Neuronal stem cell (in vitro differentiated cells): ENCODE measurements around the gene CMKLR1.

Experiments used
- DNase-seq: peaks from one replicate; pipeline ENCODE4 v3.0.0-alpha.2; 2013; ENCODE audit warnings: low spot score
- H2AFZ ChIP-seq: one replicate; pipeline ENCODE4 v1.6.1; 2013; ENCODE audit warnings: mild to moderate bottlenecking, low read length, inconsistent platforms
- H2AK5ac ChIP-seq: 2 replicates; pipeline ENCODE4 v1.6.1; 2013; ENCODE audit warnings: low read depth, mild to moderate bottlenecking, inconsistent platforms, low read length, moderate library complexity, mixed read lengths
- H2BK120ac ChIP-seq: 2 replicates; pipeline ENCODE4 v1.6.1; 2013; ENCODE audit warnings: low read depth, mild to moderate bottlenecking, inconsistent platforms, low read length, moderate library complexity, mixed read lengths
- H2BK12ac ChIP-seq: one replicate; pipeline ENCODE4 v1.6.1; 2013; ENCODE audit warnings: low read length, inconsistent platforms
- H2BK15ac ChIP-seq: 2 replicates; pipeline ENCODE4 v1.6.1; 2013; ENCODE audit warnings: mild to moderate bottlenecking, low read length, inconsistent platforms, mixed read lengths
- H2BK5ac ChIP-seq: one replicate; pipeline ENCODE4 v1.6.1; 2013; ENCODE audit warnings: inconsistent platforms, mild to moderate bottlenecking, low read length, moderate library complexity
- H3K14ac ChIP-seq: one replicate; pipeline ENCODE4 v1.6.1; 2013; ENCODE audit warnings: low read length, inconsistent platforms
- H3K18ac ChIP-seq: 2 replicates; pipeline ENCODE4 v1.6.1; 2013; ENCODE audit warnings: low read length, inconsistent platforms
- H3K23ac ChIP-seq: 2 replicates; pipeline ENCODE4 v1.6.1; 2013; ENCODE audit warnings: low read depth, mild to moderate bottlenecking, mixed read lengths, low read length, inconsistent platforms; ENCODE audit not compliant: poor library complexity
- H3K27ac ChIP-seq: replicated peaks from 3 replicates; pipeline ENCODE4 v1.5.1; 2013; ENCODE audit warnings: low read length, inconsistent platforms
- H3K27me3 ChIP-seq, 3 experiments: 2 replicates each; pipeline ENCODE4 v1.6.1; 2013; ENCODE audit warnings: low read length in 3 of 3, mild to moderate bottlenecking in 2 of 3, inconsistent platforms in 1 of 3, low read depth in 1 of 3, mixed read lengths in 1 of 3, moderate library complexity in 1 of 3; ENCODE audit not compliant: control insufficient read depth in 3 of 3, insufficient read depth in 3 of 3
- H3K36me3 ChIP-seq, 2 donors: replicated peaks in 1 of 2; 2 replicates each; pipeline ENCODE4 v1.6.1; 2013; ENCODE audit warnings: low read length in 2 of 2; ENCODE audit not compliant: control insufficient read depth in 2 of 2, insufficient read depth in 2 of 2
- H3K4ac ChIP-seq: 2 replicates; pipeline ENCODE4 v1.6.1; 2013; ENCODE audit warnings: inconsistent platforms, mild to moderate bottlenecking, low read length, moderate library complexity
- H3K4me1 ChIP-seq, 2 donors: 1 replicate in 1 of 2; 2 replicates in 1 of 2; pipeline ENCODE4 v1.6.1; 2013; ENCODE audit warnings: low read length in 2 of 2, low read depth in 1 of 2; ENCODE audit not compliant: control insufficient read depth in 2 of 2, insufficient read depth in 1 of 2
- H3K4me2 ChIP-seq: one replicate; pipeline ENCODE4 v1.6.1; 2013; ENCODE audit warnings: mild to moderate bottlenecking, low read length, inconsistent platforms; ENCODE audit not compliant: insufficient read depth, poor library complexity, severe bottlenecking
- H3K4me3 ChIP-seq, 2 donors: 2 replicates each; pipeline ENCODE4 v1.5.1; 2013; ENCODE audit warnings: low read length in 2 of 2, mild to moderate bottlenecking in 2 of 2, inconsistent platforms in 1 of 2, moderate library complexity in 1 of 2
- H3K79me1 ChIP-seq: one replicate; pipeline ENCODE4 v1.6.1; 2013; ENCODE audit warnings: low read depth, mild to moderate bottlenecking, inconsistent platforms, low read length, moderate library complexity
- H3K9ac ChIP-seq: one replicate; pipeline ENCODE4 v1.6.1; 2013; ENCODE audit warnings: mild to moderate bottlenecking, low read depth, low read length, inconsistent platforms; ENCODE audit not compliant: poor library complexity
- H3K9me3 ChIP-seq, 2 donors: replicated peaks in 1 of 2; 2 replicates each; pipeline versions ENCODE3 to v1.6.1; 2013; ENCODE audit warnings: low read length in 2 of 2, mild to moderate bottlenecking in 2 of 2, inconsistent platforms in 1 of 2, low read depth in 1 of 2, mixed read lengths in 1 of 2, moderate library complexity in 1 of 2; ENCODE audit not compliant: control insufficient read depth in 2 of 2, insufficient read depth in 1 of 2
- H4K8ac ChIP-seq: one replicate; pipeline ENCODE4 v1.6.1; 2013; ENCODE audit warnings: low read depth, mild to moderate bottlenecking, inconsistent platforms, low read length, moderate library complexity
- H4K91ac ChIP-seq: one replicate; pipeline ENCODE4 v1.6.1; 2013; ENCODE audit warnings: low read length, low read depth, mild to moderate bottlenecking, inconsistent platforms; ENCODE audit not compliant: poor library complexity
- WGBS, 2 donors: extraction: QIAGEN DNeasy Blood & Tissue Kit; methylation state at CpG; one replicate each; pipeline ENCODE4 v1.1.7; 2013; ENCODE audit warnings: missing lambda C conversion rate in 2 of 2, mixed read lengths in 1 of 2; ENCODE audit not compliant: insufficient read length in 2 of 2, insufficient replicate concordance in 1 of 2; ENCODE audit errors: extremely low coverage in 2 of 2; 5-methylcytosine and 5-hydroxymethylcytosine counted together

CMKLR1 gene

DNA sequence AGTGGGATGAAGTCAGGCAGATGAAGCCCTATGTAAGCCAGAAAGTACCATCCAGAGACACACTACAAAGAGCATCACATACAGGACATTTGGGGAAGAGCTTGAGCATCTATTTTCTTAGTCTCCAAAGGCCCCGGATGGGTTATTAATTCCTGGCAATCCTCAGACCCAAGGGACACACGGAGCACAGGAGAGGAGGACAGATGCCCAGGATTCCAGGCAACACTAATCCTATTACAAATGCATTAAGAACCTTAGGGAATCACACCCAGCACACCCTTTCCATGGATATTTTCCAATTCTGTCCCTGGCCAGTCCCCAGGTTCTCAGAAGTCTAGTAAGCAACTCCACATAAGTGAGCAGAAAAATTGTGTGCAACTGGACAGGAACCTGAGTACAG lies 65.9 kb downstream of the CMKLR1 start:
- Histone ChIP-seq H3K27ac (no peak overlapping the region), H3K4me1 (peaks cover 4 to 6% of the 10 kb centered on the region in 2 donors), H4K91ac (no peak overlapping the region), H2AK5ac (no peak overlapping the region), H3K18ac (no peak overlapping the region), H3K4me3 (no peak overlapping the region), H4K8ac (no peak overlapping the region), H3K4ac (no peak overlapping the region), H2BK15ac (no peak overlapping the region), H3K79me1 (no peaks in the 10 kb centered on the region), H3K23ac (no peak overlapping the region), H3K9ac (no peak overlapping the region), H2BK5ac (no peak overlapping the region), H3K4me2 (no peak overlapping the region), H2BK120ac (no peak overlapping the region), H3K27me3 (peaks cover 0 to 6% (median 0%) of the 10 kb centered on the region in 3 experiments), H3K9me3 (peaks cover 0 to 2% of the 10 kb centered on the region in 2 donors), H3K14ac (no peak overlapping the region), H2AFZ (no peak overlapping the region), H2BK12ac (no peak overlapping the region), H3K36me3 (no peaks in the 10 kb centered on the region)
- DNase-seq: no peak
- no CpG with 5 or more reads among the region's 2 CpGs for WGBS, 2 donors

DNA sequence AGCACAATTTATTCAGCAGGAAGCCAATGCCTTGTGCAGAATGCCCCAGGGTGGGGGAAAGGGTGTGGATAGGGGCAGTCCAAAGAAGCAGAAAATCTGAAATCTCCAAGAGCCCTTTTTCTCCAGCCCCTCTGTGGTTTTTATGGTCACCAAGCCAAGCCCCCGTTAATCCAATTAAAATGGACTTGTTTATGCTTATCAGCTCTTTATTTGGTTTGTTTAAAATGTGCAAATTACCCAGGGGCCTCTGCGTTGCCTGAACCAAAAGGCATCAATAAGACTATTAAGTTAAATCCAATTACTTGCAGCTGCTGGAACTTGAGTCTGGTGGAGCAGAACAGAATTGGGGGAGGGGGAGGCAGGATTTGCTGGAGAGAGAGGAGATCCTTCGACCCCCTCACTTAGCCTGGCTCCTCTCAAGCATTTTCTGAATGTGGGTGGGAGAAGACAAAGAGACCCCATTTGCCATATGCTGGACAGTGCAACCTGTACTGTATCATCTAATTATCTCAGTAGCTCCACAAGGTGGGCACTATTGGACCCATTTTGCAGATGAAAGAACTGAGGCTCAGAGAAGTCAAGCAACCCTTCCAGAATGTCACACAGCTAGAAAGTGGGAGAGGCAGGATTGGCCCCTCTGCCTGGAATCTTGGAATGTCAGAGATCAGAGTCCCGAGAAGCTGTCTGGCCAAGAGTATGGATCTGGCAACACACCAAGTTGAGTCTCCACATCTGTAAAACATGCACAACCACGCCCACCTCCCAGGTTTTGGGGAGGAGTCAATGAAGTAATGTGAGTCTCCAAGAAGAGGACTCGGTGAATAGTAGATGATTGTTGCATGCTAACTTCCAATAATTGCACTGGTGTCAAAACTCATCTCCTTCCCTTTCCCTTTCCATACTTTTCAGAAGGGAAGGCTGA lies 66.9 kb downstream of the CMKLR1 start:
- H3K4me2 ChIP-seq: no peak overlapping the region
- no peaks in the 10 kb centered on the region for H3K36me3 ChIP-seq
- DNase-seq: no peak
- no peak overlapping the region for H3K4ac ChIP-seq
- no peak overlapping the region for H2BK15ac ChIP-seq
- H2AFZ ChIP-seq: no peak overlapping the region
- H3K9ac ChIP-seq: no peak overlapping the region
- no peak overlapping the region for H2BK120ac ChIP-seq
- no peak overlapping the region for H3K18ac ChIP-seq
- no peak overlapping the region for H2BK12ac ChIP-seq
- no peak overlapping the region for H2AK5ac ChIP-seq
- H3K9me3 ChIP-seq: peaks cover 0 to 2% of the 10 kb centered on the region in 2 donors
- WGBS, 2 donors: no CpG with 5 or more reads among the region's 6 CpGs
- no peak overlapping the region for H2BK5ac ChIP-seq
- H3K23ac ChIP-seq: no peak overlapping the region
- H3K79me1 ChIP-seq: no peaks in the 10 kb centered on the region
- peaks cover 4 to 6% of the 10 kb centered on the region in 2 donors for H3K4me1 ChIP-seq
- peaks cover 0 to 6% (median 0%) of the 10 kb centered on the region in 3 experiments for H3K27me3 ChIP-seq
- H4K8ac ChIP-seq: no peak overlapping the region
- H3K27ac ChIP-seq: no peak overlapping the region
- H4K91ac ChIP-seq: no peak overlapping the region
- no peak overlapping the region for H3K14ac ChIP-seq
- H3K4me3 ChIP-seq: no peak overlapping the region

DNA sequence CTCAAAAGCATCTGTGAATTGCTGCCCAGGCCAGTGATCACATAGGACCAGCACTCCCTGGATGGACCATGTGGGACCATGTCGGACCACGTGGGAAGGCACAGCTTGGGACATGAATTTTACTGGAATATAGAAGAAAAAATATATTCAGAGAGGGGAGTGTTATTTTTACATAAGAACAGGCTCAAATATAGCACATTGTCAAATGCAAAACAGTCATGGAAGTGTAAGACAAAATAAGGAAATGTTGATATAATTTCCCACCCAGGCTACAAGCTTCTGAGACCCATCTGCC lies 68.3 kb downstream of the CMKLR1 start:
- Histone ChIP-seq H3K4me2 (no peak overlapping the region), H3K23ac (no peak overlapping the region), H3K27me3 (peaks cover 0 to 6% (median 0%) of the 10 kb centered on the region in 3 experiments), H4K8ac (no peak overlapping the region), H3K4me1 (peaks cover 4 to 6% of the 10 kb centered on the region in 2 donors), H3K27ac (no peak overlapping the region), H2BK5ac (no peak overlapping the region), H3K18ac (no peak overlapping the region), H2BK12ac (no peak overlapping the region), H3K79me1 (no peaks in the 10 kb centered on the region), H2BK120ac (no peak overlapping the region), H4K91ac (no peak overlapping the region), H2AFZ (no peak overlapping the region), H3K14ac (no peak overlapping the region), H3K9ac (no peak overlapping the region), H3K4me3 (no peak overlapping the region), H2BK15ac (no peak overlapping the region), H3K36me3 (no peaks in the 10 kb centered on the region), H3K4ac (no peak overlapping the region), H2AK5ac (no peak overlapping the region), H3K9me3 (peaks cover 0 to 2% of the 10 kb centered on the region in 2 donors)
- no CpG with 5 or more reads among the region's 2 CpGs for WGBS, 2 donors
- DNase-seq: no peak

DNA sequence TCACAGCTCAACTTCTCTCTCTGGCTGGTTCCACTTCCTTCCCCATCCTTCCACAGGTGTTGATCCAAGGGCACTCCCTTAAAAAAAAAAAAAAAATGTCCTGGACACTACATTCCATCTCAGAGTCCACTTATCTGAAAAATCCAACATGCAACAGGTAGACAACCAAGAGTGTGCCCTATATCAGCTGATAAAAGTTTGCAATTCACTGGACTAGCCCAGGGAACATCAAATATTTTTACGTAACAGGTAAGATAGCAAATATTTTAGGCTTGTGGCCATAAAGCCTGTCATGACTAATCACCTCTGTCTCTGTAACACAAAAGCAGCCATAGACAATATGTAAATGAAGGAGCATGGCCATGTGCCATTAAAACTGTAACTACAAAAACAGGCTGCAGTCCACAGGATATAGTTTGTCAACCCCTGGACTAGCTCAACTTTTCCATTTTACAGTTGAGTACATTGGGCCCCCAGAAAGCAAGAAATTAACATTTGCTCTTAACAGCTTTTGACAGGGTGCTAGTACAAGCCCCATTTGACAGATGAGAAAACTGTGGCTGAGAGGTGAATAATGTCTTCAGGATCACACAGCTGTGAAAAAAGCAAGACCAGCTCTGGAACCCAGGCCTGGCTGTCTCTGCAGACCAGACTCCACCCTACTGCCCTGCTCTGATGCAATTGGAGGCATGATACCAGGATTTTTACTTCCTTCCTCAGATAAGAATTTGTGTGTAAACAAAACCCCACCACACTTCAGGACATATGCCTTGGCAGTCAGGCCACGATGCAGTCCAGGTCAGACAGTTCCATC lies 68.9 kb downstream of the CMKLR1 start:
- no peak overlapping the region for H3K23ac ChIP-seq
- no peak overlapping the region for H2AK5ac ChIP-seq
- no peak overlapping the region for H3K27ac ChIP-seq
- no peak overlapping the region for H3K4me3 ChIP-seq
- no peak overlapping the region for H3K14ac ChIP-seq
- H2BK120ac ChIP-seq: no peak overlapping the region
- WGBS, 2 donors: no CpG with 5 or more reads among the region's 2 CpGs
- no peak overlapping the region for H2BK15ac ChIP-seq
- H3K4me1 ChIP-seq: peaks cover 4 to 6% of the 10 kb centered on the region in 2 donors
- no peak overlapping the region for H2BK5ac ChIP-seq
- peaks cover 0 to 2% of the 10 kb centered on the region in 2 donors for H3K9me3 ChIP-seq
- no peak overlapping the region for H3K4ac ChIP-seq
- H2AFZ ChIP-seq: no peak overlapping the region
- no peak for DNase-seq
- H3K27me3 ChIP-seq: peaks cover 0 to 6% (median 0%) of the 10 kb centered on the region in 3 experiments
- no peak overlapping the region for H3K18ac ChIP-seq
- H3K4me2 ChIP-seq: no peak overlapping the region
- no peaks in the 10 kb centered on the region for H3K79me1 ChIP-seq
- no peak overlapping the region for H3K9ac ChIP-seq
- H4K91ac ChIP-seq: no peak overlapping the region
- no peaks in the 10 kb centered on the region for H3K36me3 ChIP-seq
- no peak overlapping the region for H4K8ac ChIP-seq
- no peak overlapping the region for H2BK12ac ChIP-seq
